CD4-positive, alpha-beta memory T cell (primary cell): ENCODE measurements around the gene EPAS1. TPM values are rescaled to one million over a fixed set of nuclear protein-coding genes. Genes with fewer than 3 reads are reported as not detected.

Experiments
- CTCF ChIA-PET: fragments of 350-600 bp; sonication (Branson Sonifier 250); formaldehyde crosslinking; loops from one replicate; lab custom pipeline; 2021; ENCODE audit warnings: inconsistent platforms; ENCODE audit not compliant: partially characterized antibody; lab: Charles Lee
- POLR2A ChIA-PET: fragments of 350-600 bp; sonication (Branson Sonifier 250); formaldehyde crosslinking; loops from one replicate; lab custom pipeline; 2021; ENCODE audit not compliant: partially characterized antibody; lab: Charles Lee
- DNase-seq, 5 donors: peaks; one replicate each; pipeline versions ENCODE4 v3.0.0 to v3.0.0-alpha.2; 2020 to 2022; ENCODE audit warnings: mixed read lengths in 1 of 5
- H3K27ac ChIP-seq: one replicate; pipeline ENCODE4 v1.7.0; 2013; ENCODE audit warnings: low read depth, low read length
- H3K27me3 ChIP-seq: 2 replicates; pipeline ENCODE4 v1.7.0; 2013; ENCODE audit warnings: mild to moderate bottlenecking, low read length, moderate library complexity; ENCODE audit not compliant: insufficient read depth
- H3K36me3 ChIP-seq: 2 replicates; pipeline ENCODE4 v1.7.0; 2013; ENCODE audit warnings: mild to moderate bottlenecking, low read length, moderate library complexity; ENCODE audit not compliant: insufficient read depth
- H3K4me1 ChIP-seq: 2 replicates; pipeline ENCODE4 v1.7.0; 2013; ENCODE audit warnings: mild to moderate bottlenecking, low read length, moderate library complexity; ENCODE audit not compliant: insufficient read depth
- H3K4me3 ChIP-seq, 2 donors: one replicate each; pipeline ENCODE4 v1.7.0; 2013; ENCODE audit warnings: low read length in 2 of 2, mild to moderate bottlenecking in 1 of 2
- H3K9me3 ChIP-seq, 2 donors: one replicate each; pipeline ENCODE4 v1.7.0; 2013; ENCODE audit warnings: low read length in 2 of 2, control low read depth in 1 of 2; ENCODE audit not compliant: control insufficient read depth in 1 of 2
- H3K27ac Mint-ChIP-seq, 7 donors: one replicate each; pipeline ENCODE4 v1.8.0; 2020 to 2021; ENCODE audit warnings: mixed read lengths in 7 of 7, mild to moderate bottlenecking in 6 of 7, inconsistent platforms in 3 of 7, moderate library complexity in 3 of 7
- H3K27me3 Mint-ChIP-seq, 2 donors: one replicate each; pipeline ENCODE4 v1.8.0; 2020 to 2021; ENCODE audit warnings: mixed read lengths in 2 of 2
- H3K36me3 Mint-ChIP-seq, 2 donors: one replicate each; pipeline ENCODE4 v1.8.0; 2020 to 2021; ENCODE audit warnings: mixed read lengths in 2 of 2, inconsistent platforms in 1 of 2, mild to moderate bottlenecking in 1 of 2
- H3K4me1 Mint-ChIP-seq, 4 donors: one replicate each; pipeline ENCODE4 v1.8.0; 2020 to 2021; ENCODE audit warnings: mixed read lengths in 4 of 4, mild to moderate bottlenecking in 1 of 4
- H3K4me3 Mint-ChIP-seq, 8 donors: one replicate each; pipeline ENCODE4 v1.8.0; 2020 to 2021; ENCODE audit warnings: mixed read lengths in 8 of 8, mild to moderate bottlenecking in 7 of 8, moderate library complexity in 6 of 8, inconsistent platforms in 3 of 8
- H3K9me3 Mint-ChIP-seq, 8 donors: one replicate each; pipeline ENCODE4 v1.8.0; 2020 to 2021; ENCODE audit warnings: mixed read lengths in 8 of 8, mild to moderate bottlenecking in 5 of 8, inconsistent platforms in 3 of 8, moderate library complexity in 1 of 8
- intact Hi-C: fragments of 100-400 bp; cut with micrococcal nuclease; formaldehyde crosslinking; loops from one replicate; pipeline ENCODE4 v1.15.1; 2023
- polyA plus RNA-seq, 2 donors: library from polyadenylated mRNA; unstranded; fragments of 300-500 nt; fragmentation: Illumina TruSeq; gene quantifications; one replicate each; pipeline ENCODE4 v1.2.3, GENCODE V29; 2021
- total RNA-seq, 2 experiments: library from RNA; stranded (reverse); gene quantifications; one replicate each; pipeline ENCODE4 v1.2.3, GENCODE V29; 2021

EPAS1 gene
- total and polyA plus RNA-seq, 4 experiments from 2014 or later: 0.40 to 2.7 (median 2.3) TPM; not detected in 1

DNA sequence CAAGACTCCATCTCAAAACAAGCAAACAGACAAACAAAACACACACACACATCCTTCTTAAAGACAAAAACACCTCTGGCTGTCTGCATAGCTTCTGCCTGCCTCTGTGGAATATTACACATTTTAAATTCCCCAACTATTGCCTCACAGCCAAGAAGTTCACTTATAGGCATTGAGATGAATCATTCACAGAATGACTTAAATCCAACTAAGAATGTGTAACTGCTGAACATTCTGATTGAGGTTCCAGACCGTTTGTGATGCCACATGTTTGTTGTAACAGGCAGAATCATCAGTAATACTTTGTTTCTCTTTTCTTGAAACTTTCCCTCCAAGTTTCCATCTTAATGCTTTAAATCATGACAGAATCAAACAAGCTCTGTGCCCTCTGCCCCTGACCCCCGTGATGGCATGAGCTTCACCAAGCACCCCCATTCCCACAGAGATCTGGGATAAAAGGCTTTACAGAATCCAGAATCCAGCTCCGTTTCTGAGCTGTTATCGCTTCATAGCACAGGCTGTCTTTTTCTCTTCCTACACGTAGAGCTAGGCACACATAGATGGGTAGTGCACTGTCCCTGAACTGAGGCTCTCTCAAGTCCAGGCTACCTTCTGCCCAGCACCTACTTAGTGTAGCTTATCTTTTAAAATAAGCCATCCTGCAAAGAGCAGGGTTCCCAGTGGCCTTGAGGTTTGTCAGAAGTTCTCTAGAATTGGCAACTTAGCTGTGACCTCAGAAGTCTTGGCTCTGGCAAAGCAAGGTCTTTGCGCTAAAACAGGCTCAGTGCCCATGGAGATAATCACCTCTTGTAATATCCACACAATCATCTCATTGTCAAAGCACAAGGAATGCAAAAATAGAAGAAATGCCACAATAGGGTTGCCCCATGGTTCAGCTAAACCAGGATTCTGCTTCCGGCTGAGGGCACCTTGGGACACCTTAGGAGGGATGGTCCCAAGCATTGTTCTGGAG is 32.9 kb downstream of the EPAS1 start:
- Mint-ChIP-seq H3K36me3 (no peaks in the 10 kb centered on the region), H3K4me3 (no peak overlapping the region), H3K27me3 (peaks cover 4 to 5% of the 10 kb centered on the region in 2 donors), H3K4me1 (peaks cover 3 to 27% (median 4%) of the 10 kb centered on the region in 4 donors), H3K9me3 (no peaks in the 10 kb centered on the region), H3K27ac (no peak overlapping the region)
- H3K4me3 ChIP-seq: no peak overlapping the region
- CTCF ChIA-PET: interaction anchor here (0.7 kb wide), 1 partner anchor 31 kb away, joined by 3 read pairs; no protein-coding TSS in a partner anchor
- POLR2A ChIA-PET: no interaction called here
- intact Hi-C loops: no loop called here
- no peaks in the 10 kb centered on the region for H3K36me3 ChIP-seq
- DNase-seq: no peak
- H3K9me3 ChIP-seq: no peaks in the 10 kb centered on the region
- no peak overlapping the region for H3K27ac ChIP-seq
- H3K27me3 ChIP-seq: no peaks in the 10 kb centered on the region
- peaks cover 3% of the 10 kb centered on the region for H3K4me1 ChIP-seq

DNA sequence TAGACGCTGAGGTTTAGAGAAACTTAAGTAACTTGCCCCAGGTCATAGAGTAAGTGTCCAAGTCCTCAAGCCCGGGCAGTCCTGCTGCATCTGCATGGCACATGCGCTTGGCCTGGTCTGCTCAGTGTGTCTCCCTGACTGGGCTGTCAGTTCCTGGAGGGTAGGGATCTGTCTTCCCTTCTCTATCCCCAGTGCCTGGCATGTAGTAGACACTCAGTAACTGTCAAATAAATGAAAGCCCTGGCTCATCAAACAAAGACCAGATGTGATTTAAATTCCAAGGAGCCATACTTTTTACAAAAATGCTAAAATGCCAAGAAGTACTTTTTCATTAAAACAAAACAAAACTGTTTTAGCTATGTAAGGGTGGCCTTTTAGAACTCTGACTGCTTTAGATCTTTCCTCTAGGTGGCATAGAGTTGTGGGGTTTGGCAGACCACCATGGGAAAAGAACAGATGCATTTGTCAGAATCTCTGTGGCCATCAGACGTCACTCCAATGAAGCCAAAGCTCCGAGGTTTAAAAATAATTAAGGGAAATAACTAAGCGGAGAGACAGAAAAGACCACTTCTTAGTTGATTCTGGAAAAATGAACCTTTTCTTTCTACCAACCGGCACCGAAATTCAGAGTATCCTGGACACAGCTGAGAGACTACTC is 34.0 kb downstream of the EPAS1 start:
- H3K4me1 ChIP-seq: peaks cover 3% of the 10 kb centered on the region
- DNase-seq: no peak
- no peaks in the 10 kb centered on the region for H3K27me3 ChIP-seq
- H3K36me3 Mint-ChIP-seq: no peaks in the 10 kb centered on the region
- H3K27ac ChIP-seq: no peak overlapping the region
- peak overlapping the region in 1 of 8 donors; percentile 11 for H3K4me3 Mint-ChIP-seq
- ChIA-PET CTCF (interaction anchor here (1.2 kb wide), 1 partner anchor 8 kb away, joined by 4 read pairs; no protein-coding TSS in a partner anchor), POLR2A (no interaction called here)
- peaks cover 0 to 5% of the 10 kb centered on the region in 2 donors for H3K27me3 Mint-ChIP-seq
- peaks cover 3 to 27% (median 5%) of the 10 kb centered on the region in 4 donors for H3K4me1 Mint-ChIP-seq
- H3K4me3 ChIP-seq: no peak overlapping the region
- intact Hi-C loops: no loop called here
- no peaks in the 10 kb centered on the region for H3K36me3 ChIP-seq
- H3K27ac Mint-ChIP-seq: no peak overlapping the region
- no peaks in the 10 kb centered on the region for H3K9me3 ChIP-seq
- H3K9me3 Mint-ChIP-seq: no peaks in the 10 kb centered on the region

GRCh38 chr2:46332686-46333281 is 35.6 kb downstream of the EPAS1 start:
- Mint-ChIP-seq H3K27me3 (peaks cover 0 to 6% of the 10 kb centered on the region in 2 donors), H3K4me3 (no peak overlapping the region), H3K36me3 (no peaks in the 10 kb centered on the region), H3K4me1 (peaks cover 5 to 34% (median 8%) of the 10 kb centered on the region in 4 donors), H3K27ac (no peak overlapping the region), H3K9me3 (no peaks in the 10 kb centered on the region)
- H3K27me3 ChIP-seq: no peaks in the 10 kb centered on the region
- no peaks in the 10 kb centered on the region for H3K36me3 ChIP-seq
- intact Hi-C loops: no loop called here
- H3K4me1 ChIP-seq: peaks cover 3% of the 10 kb centered on the region
- no peak overlapping the region for H3K27ac ChIP-seq
- no peak for DNase-seq
- CTCF ChIA-PET: interaction anchor here (1.1 to 1.9 kb wide), 6 partner anchors 9 to 270 kb away, joined by 3 to 9 read pairs (median 4); no protein-coding TSS in a partner anchor
- H3K4me3 ChIP-seq: no peak overlapping the region
- no peaks in the 10 kb centered on the region for H3K9me3 ChIP-seq
- POLR2A ChIA-PET: no interaction called here

- intact Hi-C loops: loop anchor here (1.0 kb wide), 1 partner anchor 31 kb away; no protein-coding TSS in a partner anchor
- H3K27me3 Mint-ChIP-seq: peaks cover 0 to 6% of the 10 kb centered on the region in 2 donors
- H3K27me3 ChIP-seq: no peaks in the 10 kb centered on the region
- no peaks in the 10 kb centered on the region for H3K36me3 Mint-ChIP-seq
- no peak for DNase-seq
- no peaks in the 10 kb centered on the region for H3K36me3 ChIP-seq
- no peaks in the 10 kb centered on the region for H3K9me3 Mint-ChIP-seq
- POLR2A ChIA-PET: no interaction called here
- no peak overlapping the region for H3K27ac ChIP-seq
- H3K4me3 Mint-ChIP-seq: no peak overlapping the region
- H3K4me1 Mint-ChIP-seq: peaks cover 0 to 33% (median 8%) of the 10 kb centered on the region in 4 donors
- H3K4me3 ChIP-seq: no peak overlapping the region
- no peak overlapping the region for H3K27ac Mint-ChIP-seq
- H3K4me1 ChIP-seq: no peaks in the 10 kb centered on the region
- CTCF ChIA-PET: interaction anchor here (0.7 to 1.9 kb wide), 8 partner anchors 16 to 271 kb away, joined by 3 to 9 read pairs (median 4); no protein-coding TSS in a partner anchor
- no peaks in the 10 kb centered on the region for H3K9me3 ChIP-seq
These were observed 36.7 kb downstream of the EPAS1 start for GRCh38 chr2:46333912-46334311.

GRCh38 chr2:46334389-46335271 is 37.4 kb downstream of the EPAS1 start:
- H3K9me3 Mint-ChIP-seq: no peaks in the 10 kb centered on the region
- H3K36me3 Mint-ChIP-seq: no peaks in the 10 kb centered on the region
- CTCF ChIA-PET: interaction anchor here (1.2 to 1.9 kb wide), 3 partner anchors 28 to 272 kb away, joined by 5 to 9 read pairs (median 6); no protein-coding TSS in a partner anchor
- no peaks in the 10 kb centered on the region for H3K9me3 ChIP-seq
- peaks cover 0 to 30% (median 8%) of the 10 kb centered on the region in 4 donors for H3K4me1 Mint-ChIP-seq
- no peaks in the 10 kb centered on the region for H3K27me3 ChIP-seq
- no peak for DNase-seq
- H3K27ac ChIP-seq: no peak overlapping the region
- peaks cover 0 to 6% of the 10 kb centered on the region in 2 donors for H3K27me3 Mint-ChIP-seq
- POLR2A ChIA-PET: no interaction called here
- peak overlapping the region in 1 of 7 donors; percentile 76 for H3K27ac Mint-ChIP-seq
- no peak overlapping the region for H3K4me3 Mint-ChIP-seq
- H3K4me1 ChIP-seq: no peaks in the 10 kb centered on the region
- H3K36me3 ChIP-seq: no peaks in the 10 kb centered on the region
- no peak overlapping the region for H3K4me3 ChIP-seq
- intact Hi-C loops: loop anchor here (1.0 kb wide), 1 partner anchor 31 kb away; no protein-coding TSS in a partner anchor

DNA sequence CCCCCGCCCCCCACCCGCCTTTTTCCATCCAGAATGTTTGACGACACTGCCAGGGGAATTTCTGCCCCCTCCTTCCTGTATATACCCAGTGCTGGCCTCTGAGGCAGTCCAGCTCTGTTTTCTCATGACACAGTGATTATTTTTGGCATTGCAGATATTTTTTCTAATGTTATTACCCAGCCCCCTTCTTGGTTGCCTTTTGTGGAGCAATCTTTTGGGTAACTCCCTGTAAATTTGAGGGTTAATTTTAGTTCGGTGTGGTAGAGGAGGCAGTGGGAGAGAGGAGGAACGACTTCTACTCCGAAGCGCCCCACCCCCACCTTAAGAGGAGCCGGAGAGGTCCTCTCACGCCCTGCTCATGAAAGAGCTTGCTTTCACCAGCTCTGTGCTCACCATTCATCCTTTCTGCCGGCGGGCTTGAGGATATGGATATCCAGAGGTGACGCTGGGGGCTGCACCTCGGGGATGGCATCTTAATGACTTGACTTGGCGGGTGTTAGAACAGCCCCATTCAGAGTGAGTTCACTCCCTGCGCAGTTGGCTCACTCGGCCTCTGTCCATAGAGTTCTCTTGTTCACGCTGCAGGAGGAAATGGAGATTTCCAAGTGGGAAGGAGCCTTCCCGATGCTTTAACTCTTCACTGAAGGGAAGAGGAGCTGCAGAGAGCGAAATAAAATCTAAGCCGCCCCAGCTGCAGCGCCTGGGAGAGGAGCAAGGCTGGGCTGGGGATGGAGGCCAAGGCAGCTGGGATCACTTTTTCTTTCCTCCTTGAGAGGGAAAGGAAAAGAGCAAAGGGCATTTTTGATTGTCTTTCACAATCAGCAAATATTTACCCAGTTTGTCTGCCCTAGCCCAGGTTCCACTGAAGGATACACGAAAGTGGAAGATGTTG is 38.4 kb downstream of the EPAS1 start:
- H3K27ac Mint-ChIP-seq: peak overlapping the region in 2 of 7 donors; percentile 25 to 68
- Histone ChIP-seq H3K9me3 (no peaks in the 10 kb centered on the region), H3K4me1 (no peaks in the 10 kb centered on the region), H3K36me3 (no peaks in the 10 kb centered on the region), H3K4me3 (no peak overlapping the region), H3K27ac (no peak overlapping the region), H3K27me3 (no peaks in the 10 kb centered on the region)
- POLR2A ChIA-PET: no interaction called here
- intact Hi-C loops: no loop called here
- no peak for DNase-seq
- CTCF ChIA-PET: no interaction called here
- no peak overlapping the region for H3K4me3 Mint-ChIP-seq
- no peaks in the 10 kb centered on the region for H3K36me3 Mint-ChIP-seq
- no peaks in the 10 kb centered on the region for H3K9me3 Mint-ChIP-seq
- peaks cover 0 to 26% (median 8%) of the 10 kb centered on the region in 4 donors for H3K4me1 Mint-ChIP-seq
- H3K27me3 Mint-ChIP-seq: peaks cover 0 to 6% of the 10 kb centered on the region in 2 donors
